Heart left ventricle (tissue), 16 donors: ENCODE data around the gene TSPAN14. TPM values are rescaled to one million over a fixed set of nuclear protein-coding genes. Genes with fewer than 3 reads are reported as not detected.
A peak's percentile ranks its signal among the peaks of the same experiment; 100 is the strongest.

Experiments
- ATAC-seq, 4 donors: fragments of 200-7000 bp; cut with Tn5 transposase; one replicate each; pipeline ENCODE4 v1.9.1; 2020 to 2022; ENCODE audit warnings: moderate library complexity in 4 of 4, mild to moderate bottlenecking in 3 of 4, moderate number of reproducible peaks in 1 of 4
- DNase-seq, 5 donors: peaks; one replicate each; pipeline ENCODE4 v3.0.0-alpha.2; 2020
- H3K27ac ChIP-seq, 12 donors: fragments of 200-600 bp; sonication (generic) in 4 of 12; one replicate each; pipeline versions ENCODE4 v1.5.0 to v1.8.0; 2016 to 2022; ENCODE audit warnings: mild to moderate bottlenecking in 2 of 12
- H3K27me3 ChIP-seq, 9 donors: fragments of 200-600 bp; sonication (generic) in 2 of 9; one replicate each; pipeline versions ENCODE4 v1.5.1 to v1.8.0; 2016 to 2022; ENCODE audit warnings: mild to moderate bottlenecking in 3 of 9
- H3K36me3 ChIP-seq, 9 donors: fragments of 200-600 bp; sonication (generic) in 2 of 9; one replicate each; pipeline versions ENCODE4 v1.5.0 to v1.8.0; 2018 to 2022; ENCODE audit warnings: mild to moderate bottlenecking in 2 of 9
- H3K4me1 ChIP-seq, 12 donors: fragments of 200-600 bp; sonication (generic) in 4 of 12; one replicate each; pipeline versions ENCODE4 v1.5.0 to v1.8.0; 2016 to 2022; ENCODE audit warnings: mild to moderate bottlenecking in 3 of 12
- H3K4me3 ChIP-seq, 12 donors: fragments of 200-600 bp; sonication (generic) in 4 of 12; one replicate each; pipeline versions ENCODE4 v1.5.0 to v1.8.0; 2017 to 2022; ENCODE audit warnings: mild to moderate bottlenecking in 9 of 12, moderate library complexity in 4 of 12
- H3K9me3 ChIP-seq, 12 donors: fragments of 200-600 bp; sonication (generic) in 4 of 12; one replicate each; pipeline versions ENCODE4 v1.5.0 to v1.8.0; 2016 to 2022; ENCODE audit warnings: mild to moderate bottlenecking in 1 of 12
- CTCF ChIP-seq, 12 donors: fragments of 200-600 bp; sonication (generic) in 4 of 12; IDR thresholded peaks; one replicate each; pipeline versions ENCODE4 v1.5.0 to v1.8.0; 2018 to 2022; ENCODE audit warnings: antibody characterized with exemption in 12 of 12, mild to moderate bottlenecking in 5 of 12
- POLR2A ChIP-seq, 2 donors: fragments of 450-650 bp; IDR thresholded peaks; one replicate each; pipeline ENCODE4 v1.6.1; 2017; ENCODE audit warnings: antibody characterized with exemption in 2 of 2, mild to moderate bottlenecking in 2 of 2, moderate library complexity in 2 of 2
- WGBS, 4 donors: extraction: QIAGEN DNeasy Blood & Tissue Kit in 2 of 4; methylation state at CpG; one replicate each; pipeline versions ENCODE4 v1.1.5 to v1.1.7; 2013 to 2018; 5-methylcytosine and 5-hydroxymethylcytosine counted together
- intact Hi-C, 10 donors: fragments of 100-400 bp; cut with DNase I; formaldehyde crosslinking; loops; one replicate each; pipeline versions ENCODE4 v1.11.1 to v1.14.2; 2022
- polyA plus RNA-seq, 2 donors: library from polyadenylated mRNA; stranded (reverse); fragments of 200-250 nt; gene quantifications; one replicate each; pipeline ENCODE4 v1.2.3, GENCODE V29; 2013
- total RNA-seq, 9 donors: library from RNA; depleted of rRNA in 2 of 9; stranded (reverse); fragments of >200 nt in 2 of 9; fragmentation: NEBNext Ultra II Directional in 3 of 9; extraction: Animal tissue kit (Norgen Biotek cat#: 25700) in 3 of 9; gene quantifications; one replicate each; pipeline versions ENCODE4 v1.1.0 to v1.2.4, GENCODE V29; 2016 to 2023
- donor health status: ischemic (EF 13 %, LVEDD 7.1; RV severe dilation, severe dysfunction).
- donor health status: healthy with polysubstance abuse.
- donor health status: DM: no; HTN: yes; CAD: no.
- donor health status: DM: no; HTN: no; CAD: no.
- donor health status: ischemic (EF 25% LVEDD 6.9; RV normal size, moderate dysfunction).
- donor health status: ischemic (EF 25% LVEDD 5.7; RV mildly dilated, moderate dysfunction).
- donor health status: healthy.
- donor health status: DM: yes; HTN: yes; CAD: no.
- donor health status: ischemic (EF 35%, LVEDD 5.7; RV mildly dilated, moderate dysfunction).
- donor health status: nonischemic (EF 11% LVEDD 7.7; RV severe dilation, severe dysfunction).
- donor health status: DM: yes; HTN: yes; CAD: no.
- donor health status: PGD.
- donor health status: ischemic (EF 29% LVEDD 5.4; RV normal size, mild dysfunction).
- donor health status: nonischemic (EF 23%, LVEDD 6.1; RV moderate dilation, normal function).

Gene TSPAN14
- total and polyA plus RNA-seq, 11 donors, result 17.4 to 71.5 (median 39.6) TPM

GRCh38 chr10:80454513-80455460 lies 677 bp downstream of the TSPAN14 start:
- WGBS, 4 donors, result 0% methylated on average over 43 to 81 of the region's 81 CpGs
- H3K4me1 ChIP-seq, result peaks cover 3 to 77% (median 45%) of the 10 kb centered on the region in 12 donors

GRCh38 chr10:80455461-80456349 lies 1.6 kb downstream of the TSPAN14 start:
- DNase-seq, result no peak
- H3K27me3 ChIP-seq, result no peaks in the 10 kb centered on the region
- H3K9me3 ChIP-seq, result peaks cover 0 to 9% (median 0%) of the 10 kb centered on the region in 12 donors
- H3K4me1 ChIP-seq, result peaks cover 3 to 77% (median 54%) of the 10 kb centered on the region in 12 donors
- intact Hi-C loops, result loop anchor here in 4 of 10 donors (2.0 to 5.0 kb wide), 2 partner anchors 47 to 49 kb away; no protein-coding TSS in a partner anchor
- ATAC-seq, result no peak
- H3K27ac ChIP-seq, result peak overlapping the region; percentile 91 to 100 (median 99)
- H3K36me3 ChIP-seq, result peaks cover 0 to 5% (median 0%) of the 10 kb centered on the region in 9 donors
- peak overlapping the region; percentile 64 to 100 (median 95) for H3K4me3 ChIP-seq
- 44 to 60% (median 54%) methylated on average over 10 to 13 of the region's 13 CpGs for WGBS, 4 donors
- TF ChIP-seq POLR2A (IDR thresholded peaks at IDR 0.05) (no peak), CTCF (IDR thresholded peaks at IDR 0.05) (no peak)

More at GRCh38 chr10:80454513-80455460, 677 bp downstream of the TSPAN14 start:
- Histone ChIP-seq H3K9me3 (peaks cover 0 to 9% (median 0%) of the 10 kb centered on the region in 12 donors), H3K4me3 (peak overlapping the region; percentile 64 to 100 (median 95)), H3K27ac (peak overlapping the region; percentile 91 to 100 (median 99)), H3K36me3 (peaks cover 0 to 5% (median 0%) of the 10 kb centered on the region in 9 donors), H3K27me3 (no peaks in the 10 kb centered on the region)
- no peak for TF ChIP-seq POLR2A (IDR thresholded peaks at IDR 0.05)
- TF ChIP-seq CTCF (IDR thresholded peaks at IDR 0.05), result no peak
- DNase-seq (peak; percentile 52 to 82 (median 65)), ATAC-seq (peak; percentile 32 to 57 (median 36))
- intact Hi-C loops, result loop anchor here in 4 of 10 donors (2.0 to 5.0 kb wide), 3 partner anchors 47 to 50 kb away; partner anchors contain the start of gene PRXL2A (in 1 of the 4)

- peaks cover 0 to 5% (median 0%) of the 10 kb centered on the region in 9 donors for H3K36me3 ChIP-seq
- TF ChIP-seq CTCF (IDR thresholded peaks at IDR 0.05) (no peak), POLR2A (IDR thresholded peaks at IDR 0.05) (no peak)
- peak overlapping the region in 11 of 12 donors; percentile 6 to 99 (median 73) for H3K27ac ChIP-seq
- DNase-seq (no peak), ATAC-seq (no peak)
- H3K4me1 ChIP-seq, result peaks cover 15 to 85% (median 74%) of the 10 kb centered on the region in 12 donors
- H3K4me3 ChIP-seq, result peak overlapping the region in 8 of 12 donors; percentile 1 to 98 (median 20)
- intact Hi-C loops, result loop anchor here in 1 of 10 donors (5.0 kb wide), 1 partner anchor 45 kb away; no protein-coding TSS in a partner anchor
- WGBS, 4 donors, result 75 to 85% (median 80%) methylated on average over 7 to 8 of the region's 8 CpGs
- H3K9me3 ChIP-seq, result no peaks in the 10 kb centered on the region
- no peaks in the 10 kb centered on the region for H3K27me3 ChIP-seq
These were observed 3.6 kb downstream of the TSPAN14 start for GRCh38 chr10:80457554-80458262.
